Measurements from ENCODE around the gene SMARCAD1. TPM values are rescaled to one million over a fixed set of nuclear protein-coding genes. Genes with fewer than 3 reads are reported as not detected.

SMARCAD1 gene
- total RNA-seq, 8 experiments from 2014 or later: 34.1 to 73.3 (median 51.6) TPM

Other genes with a start within 250 kb of the SMARCAD1 start
- gene HPGDS, start 135.0 kb downstream of the SMARCAD1 start, total RNA-seq: under 1 TPM in 7 of 8 experiments, not detected in 1; 0.11 to 0.67 (median 0.29) TPM
- 10 to 100 TPM; 11.9 to 71.2 (median 30.5) TPM for gene PDLIM5, start 244.1 kb downstream of the SMARCAD1 start, total RNA-seq